GM12878 (cell line): ENCODE measurements around the gene ADGRE1. TPM values are rescaled to one million over a fixed set of nuclear protein-coding genes. Genes with fewer than 3 reads are reported as not detected.

Experiments used
- ATAC-seq: fragments of 200-7000 bp; cut with Tn5 transposase; 3 replicates; pipeline ENCODE4 v1.9.1; 2020; ENCODE audit warnings: mild to moderate bottlenecking, moderate library complexity
- BruUV-seq: library from RNA; stranded (reverse); fragments of 400-500 nt; replicated peaks from 2 replicates; lab custom pipeline; 2021; lab: Mats Ljungman, UMichigan
- CTCF ChIA-PET: fragments of 300-600 bp; sonication (Branson Sonifier 250); formaldehyde crosslinking; extraction: SDS; loops from one replicate; lab custom pipeline; 2021; ENCODE audit warnings: inconsistent platforms; lab: Yijun Ruan, JAX
- POLR2A ChIA-PET: fragments of 350-600 bp; formaldehyde crosslinking; extraction: SDS; loops from one replicate; lab custom pipeline; 2021; ENCODE audit warnings: inconsistent platforms; lab: Charles Lee
- RAD21 ChIA-PET: fragments of 300-600 bp; sonication (Branson Sonifier 250); formaldehyde crosslinking; loops from one replicate; lab custom pipeline; 2023; ENCODE audit warnings: antibody characterized with exemption; ENCODE audit not compliant: unreplicated experiment; lab: Charles Lee
- SMC1A ChIA-PET: fragments of 300-600 bp; sonication (Branson Sonifier 250); formaldehyde crosslinking; loops from one replicate; lab custom pipeline; 2023; ENCODE audit not compliant: unreplicated experiment, uncharacterized antibody; lab: Charles Lee
- DNase-seq: peaks from one replicate; pipeline ENCODE4 v3.0.0-alpha.2; 2011; ENCODE audit warnings: low read depth, low spot score
- FAIRE-seq: peaks from 3 replicates; lab custom pipeline; 2011; peaks lifted over from hg19 to GRCh38; lab: Jason Lieb, UNC
- H2AFZ ChIP-seq: 2 replicates; pipeline ENCODE4 v1.6.0; 2011; ENCODE audit warnings: low read depth, low read length, control low read depth; ENCODE audit not compliant: control insufficient read depth
- H3K27ac ChIP-seq: 2 replicates; pipeline ENCODE4 v1.5.1; 2011; ENCODE audit warnings: control low read depth; ENCODE audit not compliant: control insufficient read depth, insufficient read depth
- H3K27me3 ChIP-seq, 2 experiments: replicated peaks in 1 of 2; 2 replicates each; pipeline versions ENCODE4 v1.6.0 to v1.6.1; 2011; ENCODE audit warnings: low read length in 1 of 2; ENCODE audit not compliant: control insufficient read depth in 2 of 2, insufficient read depth in 2 of 2
- H3K36me3 ChIP-seq, 2 experiments: 2 replicates each; pipeline ENCODE4 v1.5.1; 2011; ENCODE audit warnings: low read length in 1 of 2; ENCODE audit not compliant: control insufficient read depth in 2 of 2, insufficient read depth in 2 of 2
- H3K4me1 ChIP-seq: 2 replicates; pipeline ENCODE4 v1.6.1; 2011; ENCODE audit warnings: mild to moderate bottlenecking, low read length, moderate library complexity, mixed read lengths; ENCODE audit not compliant: control insufficient read depth, insufficient read depth
- H3K4me2 ChIP-seq: 2 replicates; pipeline ENCODE4 v1.6.0; 2011; ENCODE audit warnings: control low read depth; ENCODE audit not compliant: control insufficient read depth, insufficient read depth
- H3K4me3 ChIP-seq: fragments of 200-600 bp; sonication (generic); 2 replicates; pipeline ENCODE4 v1.5.1; 2016
- H3K79me2 ChIP-seq: 2 replicates; pipeline ENCODE4 v1.6.0; 2011; ENCODE audit warnings: low read length; ENCODE audit not compliant: control insufficient read depth, insufficient read depth
- H3K9ac ChIP-seq: 2 replicates; pipeline ENCODE4 v1.8.0; 2011; ENCODE audit warnings: low read length, control low read depth, mixed read lengths; ENCODE audit not compliant: control insufficient read depth, insufficient read depth
- H3K9me3 ChIP-seq: replicated peaks from 3 replicates; pipeline ENCODE4 v1.5.1; 2011; ENCODE audit warnings: mild to moderate bottlenecking, low read length; ENCODE audit not compliant: control insufficient read depth, insufficient read depth
- H4K20me1 ChIP-seq: 2 replicates; pipeline ENCODE4 v1.6.0; 2011; ENCODE audit not compliant: control insufficient read depth, insufficient read depth
- ATF2 ChIP-seq: IDR thresholded peaks from 2 replicates; pipeline ENCODE4 v1.6.1; 2012; ENCODE audit warnings: low read length, inconsistent platforms
- CHD4 ChIP-seq: fragments of 200-600 bp; sonication (generic); IDR thresholded peaks from 2 replicates; pipeline ENCODE4 v1.6.1; 2016; ENCODE audit warnings: mild to moderate bottlenecking
- E2F8 ChIP-seq: fragments of 450-650 bp; IDR thresholded peaks from 2 replicates; pipeline ENCODE4 v1.6.1; 2018; ENCODE audit warnings: mild to moderate bottlenecking, low read depth, moderate library complexity; ENCODE audit not compliant: partially characterized antibody
- HDAC2 ChIP-seq: fragments of 200-600 bp; sonication (generic); IDR thresholded peaks from 2 replicates; pipeline ENCODE4 v1.6.1; 2017
- IRF4 ChIP-seq: IDR thresholded peaks from 2 replicates; pipeline ENCODE4 v1.6.1; 2011; ENCODE audit warnings: low read depth, low read length
- MEF2B ChIP-seq: fragments of 450-650 bp; IDR thresholded peaks from 2 replicates; pipeline ENCODE4 v1.6.1; 2018; ENCODE audit warnings: mild to moderate bottlenecking, moderate library complexity; ENCODE audit not compliant: partially characterized antibody, poor library complexity, severe bottlenecking
- MTA2 ChIP-seq: fragments of 450-650 bp; IDR thresholded peaks from 2 replicates; pipeline ENCODE4 v1.6.1; 2016; ENCODE audit warnings: low read depth, mild to moderate bottlenecking, moderate library complexity
- SMC3 ChIP-seq: IDR thresholded peaks from 2 replicates; pipeline ENCODE4 v1.6.1; 2011; ENCODE audit warnings: low read length, improper control_type of control experiment, borderline replicate concordance
- SPI1 ChIP-seq: IDR thresholded peaks from 2 replicates; pipeline ENCODE4 v1.6.1; 2011; ENCODE audit warnings: low read depth, mild to moderate bottlenecking, low read length, moderate library complexity, borderline replicate concordance; ENCODE audit not compliant: insufficient read depth
- SREBF2 ChIP-seq: IDR thresholded peaks from 2 replicates; pipeline ENCODE4 v1.6.1; 2012; ENCODE audit warnings: mild to moderate bottlenecking, low read length
- ZNF207 ChIP-seq: fragments of 450-650 bp; IDR thresholded peaks from 2 replicates; pipeline ENCODE4 v1.6.1; 2014; ENCODE audit warnings: antibody characterized with exemption, mild to moderate bottlenecking, borderline replicate concordance
- ZNF384 ChIP-seq: IDR thresholded peaks from 2 replicates; pipeline ENCODE4 v1.6.1; 2012; ENCODE audit warnings: low read depth, mild to moderate bottlenecking, low read length, improper control_type of control experiment, borderline replicate concordance
- WGBS: methylation state at CpG from one replicate; pipeline ENCODE4 v1.1.6; 2016; ENCODE audit warnings: low lambda C conversion rate; ENCODE audit not compliant: insufficient replicate concordance, insufficient coverage; ENCODE audit errors: missing lambda C conversion rate; 5-methylcytosine and 5-hydroxymethylcytosine counted together
- in situ Hi-C: fragments of 300-500 bp; cut with MboI; formaldehyde crosslinking; loops from 9 replicates; pipeline ENCODE4 v1.14.3; 2018; ENCODE audit warnings: mixed read lengths
- intact Hi-C: fragments of 100-400 bp; cut with micrococcal nuclease; formaldehyde crosslinking; loops from one replicate; pipeline ENCODE4 v1.14.2; 2022; ENCODE audit not compliant: unreplicated experiment
- polyA plus RNA-seq, 11 experiments: library from polyadenylated mRNA; depleted of rRNA in 4 of 11; unstranded in 6 of 11; stranded (reverse) in 5 of 11; fragments of >200 nt; fragmentation: Nextera tagmentation in 4 of 11; fragmentation: Illumina TruSeq in 1 of 11; extraction: Ambion mirVana in 4 of 11; extraction: Trizol in 1 of 11; gene quantifications; 1 replicate in 1 of 11; 2 replicates in 10 of 11; pipeline versions ENCODE4 v1.2.1 to v1.2.3, GENCODE V29; 2011 to 2016; ENCODE audit warnings: inconsistent platforms in 2 of 11, missing spikeins in 2 of 11, low read depth in 1 of 11
- total RNA-seq, 4 experiments: library from RNA; depleted of rRNA in 3 of 4; stranded (reverse); fragments of >200 nt in 3 of 4; fragmentation: Illumina TruSeq in 1 of 4; extraction: Trizol in 1 of 4; gene quantifications; 2 replicates each; pipeline versions ENCODE4 v1.2.1 to v1.2.3, GENCODE V29; 2013 to 2021

The ADGRE1 gene
- total and polyA plus RNA-seq, 10 of the 15 experiments (the other 5 are each of a cell fraction or from before 2014, with no cell fraction given) = 7.9 to 35.7 (median 9.9) TPM

DNA sequence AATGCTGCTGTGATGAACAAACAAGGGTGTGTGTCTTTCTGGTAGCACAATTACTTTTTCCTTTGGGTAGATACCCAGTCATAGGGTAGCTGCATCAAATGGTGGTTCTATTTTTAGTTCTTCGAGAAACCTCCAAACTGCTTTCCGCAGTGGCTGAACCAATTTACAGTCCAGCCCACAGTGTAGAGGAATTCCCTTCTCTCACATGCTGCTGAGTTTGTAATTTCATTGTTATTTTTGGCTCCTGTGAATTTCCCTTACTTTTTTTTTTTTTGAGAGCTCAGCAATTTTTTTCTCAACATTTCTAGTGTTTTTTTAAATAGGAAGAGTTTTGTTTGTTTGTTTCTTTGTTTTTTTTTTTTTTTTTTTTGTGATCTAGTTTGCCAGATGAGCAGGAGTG lies 37.5 kb upstream of the ADGRE1 start (continued):
- TF ChIP-seq ZNF384 (peak; percentile 50; the same call in 1 of the 2 replicates), MEF2B (peak; percentile 22), SPI1 (no peak), ATF2 (no peak)
- TF ChIP-seq, all 136 proteins: peak for 4

GRCh38 chr19:6851359-6851758 lies 36.0 kb upstream of the ADGRE1 start:
- Histone ChIP-seq H3K9me3 (no peaks in the 10 kb centered on the region), H3K27me3 (no peaks in the 10 kb centered on the region), H3K27ac (no peak overlapping the region), H3K79me2 (no peaks in the 10 kb centered on the region), H2AFZ (no peak overlapping the region), H3K4me3 (no peak overlapping the region), H3K4me1 (peaks cover 3% of the 10 kb centered on the region; the same call in 1 of the 2 replicates), H3K4me2 (no peak overlapping the region), H3K36me3 (peaks cover 11 to 15% of the 10 kb centered on the region in 2 experiments; a peak in 3 of 4 replicates), H4K20me1 (no peaks in the 10 kb centered on the region), H3K9ac (no peak overlapping the region)
- POLR2A ChIA-PET = interaction anchor here (1.5 kb wide), 1 partner anchor 42 kb away, joined by 7 read pairs; no protein-coding TSS in a partner anchor
- FAIRE-seq = no peak
- intact Hi-C loops (no loop called here), in situ Hi-C loops (no loop called here)
- RAD21 ChIA-PET = no interaction called here
- no TSS peak for BruUV-seq
- 25% methylated on average over 1 of the region's 1 CpG for WGBS
- SMC1A ChIA-PET = interaction anchor here (2.4 kb wide), 1 partner anchor 11 kb away, joined by 14 read pairs; no protein-coding TSS in a partner anchor
- no peak for DNase-seq
- no peak for ATAC-seq
- CTCF ChIA-PET = interaction anchor here (1.3 kb wide), 1 partner anchor 31 kb away, joined by 6 read pairs; no protein-coding TSS in a partner anchor
- TF ChIP-seq ZNF207 (no peak), IRF4 (no peak), SMC3 (no peak), MTA2 (no peak), HDAC2 (no peak), E2F8 (no peak), CHD4 (no peak), SREBF2 (no peak)
- TF ChIP-seq, all 136 proteins: peak for 0
